K562 (cell line): ENCODE data around the gene DVL3. TPM values are rescaled to one million over a fixed set of nuclear protein-coding genes. Genes with fewer than 3 reads are reported as not detected.

ENCODE experiments used
- CHAMP1 ChIP-seq: fragments of 450-650 bp; IDR thresholded peaks from 2 replicates; pipeline ENCODE4 v1.6.1; 2016; ENCODE audit warnings: mild to moderate bottlenecking
- GMEB1 ChIP-seq: fragments of 250-450 bp; sonication (Bioruptor Pico); IDR thresholded peaks from 2 replicates; pipeline ENCODE4 v1.4.0; 2020; ENCODE audit warnings: mild to moderate bottlenecking
- HDAC6 ChIP-seq: IDR thresholded peaks from 2 replicates; pipeline ENCODE4 v1.6.1; 2012; ENCODE audit warnings: low read depth, mild to moderate bottlenecking, control low read depth, inconsistent platforms, low read length, moderate library complexity
- HMG20B ChIP-seq: fragments of 250-450 bp; sonication (Bioruptor Pico); IDR thresholded peaks from 2 replicates; pipeline ENCODE4 v1.5.0; 2021; ENCODE audit warnings: mild to moderate bottlenecking
- NONO ChIP-seq, 2 experiments: fragments of 200-400 bp in 1 of 2; fragments of 450-650 bp in 1 of 2; formaldehyde crosslinking in 1 of 2; IDR thresholded peaks; 2 replicates each; pipeline ENCODE4 v1.6.1; 2017; ENCODE audit warnings: low read depth in 2 of 2, mild to moderate bottlenecking in 2 of 2, moderate library complexity in 2 of 2, low read length in 1 of 2
- PPARD ChIP-seq: fragments of 250-450 bp; sonication (Bioruptor Pico); IDR thresholded peaks from 2 replicates; pipeline ENCODE4 v1.8.0; 2022; ENCODE audit warnings: inconsistent platforms, mild to moderate bottlenecking, moderate library complexity
- TEAD4 ChIP-seq, 2 experiments: sonication (generic) in 1 of 2; formaldehyde crosslinking in 1 of 2; IDR thresholded peaks; 2 replicates each; pipeline versions ENCODE4 v1.6.1 to v1.8.0; 2012 to 2022; ENCODE audit warnings: borderline replicate concordance in 1 of 2, inconsistent platforms in 1 of 2, low read length in 1 of 2, mild to moderate bottlenecking in 1 of 2, missing genetic modification reagents in 1 of 2
- ZBTB33 ChIP-seq: sonication (generic); formaldehyde crosslinking; IDR thresholded peaks from 2 replicates; pipeline ENCODE4 v1.8.1; 2023; ENCODE audit warnings: mild to moderate bottlenecking, missing genetic modification reagents
- ZNF57 ChIP-seq: fragments of 450-650 bp; formaldehyde crosslinking; IDR thresholded peaks from 2 replicates; pipeline ENCODE4 v1.4.0; 2020; ENCODE audit warnings: mild to moderate bottlenecking, moderate library complexity
- polyA plus RNA-seq, 8 experiments: library from polyadenylated mRNA; depleted of rRNA in 4 of 8; stranded (reverse) in 5 of 8; unstranded in 3 of 8; fragments of >200 nt; fragmentation: Nextera tagmentation in 2 of 8; fragmentation: Illumina TruSeq in 1 of 8; extraction: Ambion mirVana in 2 of 8; extraction: Trizol in 1 of 8; gene quantifications; 2 replicates each; pipeline versions ENCODE4 v1.2.1 to v1.2.3, GENCODE V29; 2011 to 2014; ENCODE audit warnings: inconsistent platforms in 1 of 8, missing spikeins in 1 of 8
- total RNA-seq, 7 experiments: library from RNA; depleted of rRNA in 6 of 7; stranded (reverse); fragments of >200 nt in 6 of 7; fragmentation: Illumina TruSeq in 2 of 7; extraction: Trizol in 2 of 7; gene quantifications; 2 replicates each; pipeline versions ENCODE4 v1.2.1 to v1.2.3, GENCODE V29; 2011 to 2021; ENCODE audit warnings: low replicate concordance in 1 of 7
- TF ChIP-seq, protein P1 (sequence below): fragments of 450-650 bp; IDR thresholded peaks from 2 replicates; pipeline ENCODE4 v1.6.1; 2018; ENCODE audit not compliant: partially characterized antibody
- TF ChIP-seq, protein P2 (sequence below): fragments of 450-650 bp; IDR thresholded peaks from 2 replicates; pipeline ENCODE4 v1.6.1; 2016; ENCODE audit warnings: missing biosample characterization, missing genetic modification characterization
- TF ChIP-seq, protein P3 (sequence below): fragments of 250-450 bp; sonication (Bioruptor Pico); IDR thresholded peaks from 2 replicates; pipeline ENCODE4 v1.5.0; 2022; ENCODE audit warnings: mild to moderate bottlenecking

The DVL3 gene
- total and polyA plus RNA-seq, 9 of the 15 experiments (the other 6 are each of a cell fraction or from before 2014, with no cell fraction given), result 3.1 to 57.9 (median 20.1) TPM

DNA sequence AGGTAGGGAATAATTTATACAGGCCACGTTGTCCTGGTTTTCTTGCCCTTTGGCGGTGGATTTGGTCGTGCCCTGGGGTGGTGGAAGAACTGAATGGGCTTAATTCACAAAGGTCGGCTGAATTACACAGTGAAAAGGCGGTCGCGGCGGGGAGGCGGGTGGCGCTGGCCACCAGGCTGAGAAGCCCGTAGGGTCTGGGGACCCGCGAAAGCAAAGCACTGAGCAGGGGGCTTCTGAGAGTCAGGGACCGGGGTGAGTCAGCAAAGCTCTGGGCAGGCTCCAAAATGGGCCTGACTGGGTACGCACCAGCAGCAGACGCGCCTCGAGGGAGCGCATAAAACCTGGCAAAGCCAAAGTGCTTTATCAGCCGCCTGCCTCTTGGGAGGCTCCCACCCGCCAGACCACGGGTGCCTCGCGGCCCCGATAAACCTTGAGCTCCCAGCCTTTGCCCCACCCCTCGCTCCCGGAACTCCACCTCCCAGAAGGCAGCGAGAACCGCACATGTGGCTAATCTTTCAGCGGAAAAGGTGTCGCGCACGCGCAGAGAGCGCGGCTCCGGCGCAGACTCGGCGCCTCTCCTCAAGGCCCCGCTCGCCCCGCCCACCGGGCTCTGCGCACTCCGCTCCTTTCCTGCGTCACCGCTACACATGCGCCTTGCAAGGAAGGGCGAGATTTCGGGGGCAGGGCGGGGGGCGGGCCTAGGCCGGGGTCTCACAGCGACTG lies 30.4 kb downstream of the DVL3 start (continued):
- TF ChIP-seq, protein P1, sequence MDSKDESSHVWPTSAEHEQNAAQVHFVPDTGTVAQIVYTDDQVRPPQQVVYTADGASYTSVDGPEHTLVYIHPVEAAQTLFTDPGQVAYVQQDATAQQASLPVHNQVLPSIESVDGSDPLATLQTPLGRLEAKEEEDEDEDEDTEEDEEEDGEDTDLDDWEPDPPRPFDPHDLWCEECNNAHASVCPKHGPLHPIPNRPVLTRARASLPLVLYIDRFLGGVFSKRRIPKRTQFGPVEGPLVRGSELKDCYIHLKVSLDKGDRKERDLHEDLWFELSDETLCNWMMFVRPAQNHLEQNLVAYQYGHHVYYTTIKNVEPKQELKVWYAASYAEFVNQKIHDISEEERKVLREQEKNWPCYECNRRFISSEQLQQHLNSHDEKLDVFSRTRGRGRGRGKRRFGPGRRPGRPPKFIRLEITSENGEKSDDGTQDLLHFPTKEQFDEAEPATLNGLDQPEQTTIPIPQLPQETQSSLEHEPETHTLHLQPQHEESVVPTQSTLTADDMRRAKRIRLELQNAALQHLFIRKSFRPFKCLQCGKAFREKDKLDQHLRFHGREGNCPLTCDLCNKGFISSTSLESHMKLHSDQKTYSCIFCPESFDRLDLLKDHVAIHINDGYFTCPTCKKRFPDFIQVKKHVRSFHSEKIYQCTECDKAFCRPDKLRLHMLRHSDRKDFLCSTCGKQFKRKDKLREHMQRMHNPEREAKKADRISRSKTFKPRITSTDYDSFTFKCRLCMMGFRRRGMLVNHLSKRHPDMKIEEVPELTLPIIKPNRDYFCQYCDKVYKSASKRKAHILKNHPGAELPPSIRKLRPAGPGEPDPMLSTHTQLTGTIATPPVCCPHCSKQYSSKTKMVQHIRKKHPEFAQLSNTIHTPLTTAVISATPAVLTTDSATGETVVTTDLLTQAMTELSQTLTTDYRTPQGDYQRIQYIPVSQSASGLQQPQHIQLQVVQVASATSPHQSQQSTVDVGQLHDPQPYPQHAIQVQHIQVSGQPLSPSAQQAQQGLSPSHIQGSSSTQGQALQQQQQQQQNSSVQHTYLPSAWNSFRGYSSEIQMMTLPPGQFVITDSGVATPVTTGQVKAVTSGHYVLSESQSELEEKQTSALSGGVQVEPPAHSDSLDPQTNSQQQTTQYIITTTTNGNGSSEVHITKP, result peak; percentile 81
- TF ChIP-seq HDAC6 (no peak), PPARD (CRISPR knock-in tag) (no peak), GMEB1 (CRISPR knock-in tag) (peak; percentile 55; the same call in 1 of the 2 replicates), CHAMP1 (no peak), ZBTB33 (CRISPR knock-in tag) (no peak; the same call in 1 of the 2 replicates), NONO (IDR thresholded peaks at IDR 0.05; ENCODE audit: low read depth in 2 of 2, low read length in 1 of 2) (no peak), ZNF57 (CRISPR knock-in tag) (no peak), HMG20B (CRISPR knock-in tag) (no peak), TEAD4 (IDR thresholded peaks at IDR 0.05; ENCODE audit: low read length) (peak; percentile 84), TEAD4 (CRISPR knock-in tag; IDR thresholded peaks at IDR 0.05; ENCODE audit: borderline replicate concordance) (no peak)
- TF ChIP-seq, protein P2, sequence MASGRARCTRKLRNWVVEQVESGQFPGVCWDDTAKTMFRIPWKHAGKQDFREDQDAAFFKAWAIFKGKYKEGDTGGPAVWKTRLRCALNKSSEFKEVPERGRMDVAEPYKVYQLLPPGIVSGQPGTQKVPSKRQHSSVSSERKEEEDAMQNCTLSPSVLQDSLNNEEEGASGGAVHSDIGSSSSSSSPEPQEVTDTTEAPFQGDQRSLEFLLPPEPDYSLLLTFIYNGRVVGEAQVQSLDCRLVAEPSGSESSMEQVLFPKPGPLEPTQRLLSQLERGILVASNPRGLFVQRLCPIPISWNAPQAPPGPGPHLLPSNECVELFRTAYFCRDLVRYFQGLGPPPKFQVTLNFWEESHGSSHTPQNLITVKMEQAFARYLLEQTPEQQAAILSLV, result 0 out of 2 replicates have a peak, but pooled peaks have one; percentile 48
- TF ChIP-seq, protein P3, sequence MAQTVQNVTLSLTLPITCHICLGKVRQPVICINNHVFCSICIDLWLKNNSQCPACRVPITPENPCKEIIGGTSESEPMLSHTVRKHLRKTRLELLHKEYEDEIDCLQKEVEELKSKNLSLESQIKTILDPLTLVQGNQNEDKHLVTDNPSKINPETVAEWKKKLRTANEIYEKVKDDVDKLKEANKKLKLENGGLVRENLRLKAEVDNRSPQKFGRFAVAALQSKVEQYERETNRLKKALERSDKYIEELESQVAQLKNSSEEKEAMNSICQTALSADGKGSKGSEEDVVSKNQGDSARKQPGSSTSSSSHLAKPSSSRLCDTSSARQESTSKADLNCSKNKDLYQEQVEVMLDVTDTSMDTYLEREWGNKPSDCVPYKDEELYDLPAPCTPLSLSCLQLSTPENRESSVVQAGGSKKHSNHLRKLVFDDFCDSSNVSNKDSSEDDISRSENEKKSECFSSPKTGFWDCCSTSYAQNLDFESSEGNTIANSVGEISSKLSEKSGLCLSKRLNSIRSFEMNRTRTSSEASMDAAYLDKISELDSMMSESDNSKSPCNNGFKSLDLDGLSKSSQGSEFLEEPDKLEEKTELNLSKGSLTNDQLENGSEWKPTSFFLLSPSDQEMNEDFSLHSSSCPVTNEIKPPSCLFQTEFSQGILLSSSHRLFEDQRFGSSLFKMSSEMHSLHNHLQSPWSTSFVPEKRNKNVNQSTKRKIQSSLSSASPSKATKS (CRISPR knock-in tag), result no peak
